Testis (tissue), 2 donors: ENCODE measurements around the gene SLCO1A2.

ENCODE experiments used
- CTCF ChIP-seq, 3 experiments: fragments of 450-650 bp in 2 of 3; fragments of 200-600 bp in 1 of 3; sonication (generic) in 1 of 3; IDR thresholded peaks; one replicate each; pipeline ENCODE4 v1.5.1; 2016 to 2019; ENCODE audit warnings: antibody characterized with exemption in 3 of 3, mild to moderate bottlenecking in 2 of 3, moderate library complexity in 1 of 3
- POLR2A ChIP-seq: fragments of 450-650 bp; IDR thresholded peaks from one replicate; pipeline ENCODE4 v1.6.1; 2017; ENCODE audit warnings: antibody characterized with exemption, mild to moderate bottlenecking, moderate library complexity

GRCh38 chr12:21220266-21220665 lies 114.5 kb downstream of the SLCO1A2 start:
- TF ChIP-seq CTCF (IDR thresholded peaks at IDR 0.05) (no peak), POLR2A (no peak)
